ENCODE measurements around the gene MAPK14. TPM values are rescaled to one million over a fixed set of nuclear protein-coding genes. Genes with fewer than 3 reads are reported as not detected.

Gene MAPK14
- total RNA-seq, 4 donors from 2014 or later, result 44.4 to 91.7 (median 59.1) TPM

DNA sequence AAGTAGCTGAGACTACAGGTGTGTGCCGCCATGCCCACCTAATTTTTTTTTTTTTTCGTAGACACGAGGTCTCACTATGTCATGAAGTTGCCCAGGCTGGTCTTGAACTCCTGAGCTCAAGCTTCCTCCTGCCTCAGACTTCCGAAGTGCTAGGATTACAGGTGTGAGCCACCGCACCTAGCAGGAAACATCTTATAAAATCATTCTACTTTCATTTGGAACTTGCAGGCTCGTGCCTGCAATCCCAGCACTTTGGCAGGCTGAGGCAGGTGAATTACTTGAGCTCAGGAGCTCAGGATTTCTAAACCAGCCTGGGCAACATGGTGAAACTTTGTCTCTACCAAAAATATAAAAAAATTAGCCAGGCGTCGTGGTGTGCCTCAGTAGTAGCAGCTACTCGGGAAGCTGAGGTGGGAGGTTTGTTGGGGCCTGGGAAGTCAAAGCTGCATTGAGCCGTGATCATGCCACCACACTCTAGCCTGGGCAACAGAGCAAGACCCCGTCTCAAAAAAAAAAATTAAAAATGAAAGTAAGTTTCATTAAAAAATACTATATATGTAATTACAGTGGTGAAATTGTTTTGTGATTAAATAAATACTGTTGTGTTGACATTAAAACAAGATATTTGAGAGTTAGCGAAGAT lies 15.1 kb downstream of the MAPK14 start:
- WGBS, 2 donors, result 41 to 61% methylated on average over 9 to 10 of the region's 12 CpGs
- no peak for DNase-seq
- peaks cover 14 to 76% (median 32%) of the 10 kb centered on the region in 3 donors for H3K4me1 ChIP-seq
- H3K9me3 ChIP-seq, result no peaks in the 10 kb centered on the region
- H3K4me3 ChIP-seq, result no peak overlapping the region
- intact Hi-C loops (cut with DNase I), result no loop called here
- H3K36me3 ChIP-seq, result no peaks in the 10 kb centered on the region
- no peaks in the 10 kb centered on the region for H3K27me3 ChIP-seq
- H3K27ac ChIP-seq, result peak overlapping the region in 2 of 4 donors; percentile 29 to 51
- TF ChIP-seq POLR2A (IDR thresholded peaks at IDR 0.05), result no peak
- TF ChIP-seq, protein P1, sequence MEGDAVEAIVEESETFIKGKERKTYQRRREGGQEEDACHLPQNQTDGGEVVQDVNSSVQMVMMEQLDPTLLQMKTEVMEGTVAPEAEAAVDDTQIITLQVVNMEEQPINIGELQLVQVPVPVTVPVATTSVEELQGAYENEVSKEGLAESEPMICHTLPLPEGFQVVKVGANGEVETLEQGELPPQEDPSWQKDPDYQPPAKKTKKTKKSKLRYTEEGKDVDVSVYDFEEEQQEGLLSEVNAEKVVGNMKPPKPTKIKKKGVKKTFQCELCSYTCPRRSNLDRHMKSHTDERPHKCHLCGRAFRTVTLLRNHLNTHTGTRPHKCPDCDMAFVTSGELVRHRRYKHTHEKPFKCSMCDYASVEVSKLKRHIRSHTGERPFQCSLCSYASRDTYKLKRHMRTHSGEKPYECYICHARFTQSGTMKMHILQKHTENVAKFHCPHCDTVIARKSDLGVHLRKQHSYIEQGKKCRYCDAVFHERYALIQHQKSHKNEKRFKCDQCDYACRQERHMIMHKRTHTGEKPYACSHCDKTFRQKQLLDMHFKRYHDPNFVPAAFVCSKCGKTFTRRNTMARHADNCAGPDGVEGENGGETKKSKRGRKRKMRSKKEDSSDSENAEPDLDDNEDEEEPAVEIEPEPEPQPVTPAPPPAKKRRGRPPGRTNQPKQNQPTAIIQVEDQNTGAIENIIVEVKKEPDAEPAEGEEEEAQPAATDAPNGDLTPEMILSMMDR (IDR thresholded peaks at IDR 0.05), result no peak

DNA sequence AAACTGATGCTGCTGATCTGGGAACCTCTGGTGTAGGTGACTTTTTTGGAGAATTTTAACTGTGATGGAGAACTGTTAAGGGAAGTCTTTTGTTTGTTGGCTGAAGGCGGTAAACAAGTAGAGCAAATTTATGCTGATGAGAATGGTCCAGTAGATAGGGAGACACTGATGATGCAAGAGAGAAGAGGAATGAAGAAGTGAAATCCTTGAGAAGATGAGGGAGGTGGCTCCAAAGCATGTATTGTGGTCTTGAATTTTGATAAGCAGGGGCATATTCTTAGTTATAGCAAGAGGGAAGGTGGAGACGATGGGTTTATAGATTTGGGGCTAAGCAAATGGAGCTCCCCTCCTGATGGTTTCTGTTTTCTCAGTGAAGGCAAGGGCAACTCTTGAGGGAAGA lies 22.0 kb downstream of the MAPK14 start:
- no peak for TF ChIP-seq POLR2A (IDR thresholded peaks at IDR 0.05)
- TF ChIP-seq, protein P1 (IDR thresholded peaks at IDR 0.05), result no peak
- intact Hi-C loops (cut with DNase I), result no loop called here
- peak overlapping the region in 2 of 4 donors; percentile 8 to 49 for H3K27ac ChIP-seq
- H3K4me3 ChIP-seq, result no peak overlapping the region
- H3K36me3 ChIP-seq, result peaks cover 0 to 12% (median 0%) of the 10 kb centered on the region in 3 donors
- no peaks in the 10 kb centered on the region for H3K27me3 ChIP-seq
- H3K4me1 ChIP-seq, result peaks cover 2 to 76% (median 14%) of the 10 kb centered on the region in 3 donors
- DNase-seq, result no peak
- WGBS, 2 donors, result 84 to 93% methylated on average over 2 of the region's 2 CpGs
- no peaks in the 10 kb centered on the region for H3K9me3 ChIP-seq

DNA sequence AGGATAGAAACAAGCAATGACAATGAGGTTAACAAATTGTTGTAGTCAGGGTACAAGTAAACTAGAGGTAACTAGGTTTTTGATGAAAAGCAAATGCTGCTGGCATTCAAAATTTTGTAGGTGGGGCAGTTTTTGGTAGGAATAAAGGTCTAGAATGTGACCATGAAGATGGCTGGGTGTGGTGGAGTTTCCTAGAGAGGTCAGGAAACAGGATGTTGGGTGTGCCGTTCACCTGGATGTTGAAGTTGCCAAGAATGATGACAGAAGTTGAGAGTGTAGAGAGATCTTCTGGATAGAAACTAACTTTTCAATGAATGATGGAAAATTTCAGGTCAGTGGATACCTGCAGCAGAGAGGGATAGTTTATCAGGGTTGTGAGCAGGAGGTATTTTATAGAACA lies 22.7 kb downstream of the MAPK14 start:
- DNase-seq, result no peak
- TF ChIP-seq POLR2A (IDR thresholded peaks at IDR 0.05), result no peak
- TF ChIP-seq, protein P1 (IDR thresholded peaks at IDR 0.05), result no peak
- WGBS, 2 donors, result 11 to 13% methylated on average over 1 of the region's 1 CpG
- Histone ChIP-seq H3K4me3 (no peak overlapping the region), H3K36me3 (peaks cover 0 to 20% (median 0%) of the 10 kb centered on the region in 3 donors), H3K9me3 (no peaks in the 10 kb centered on the region), H3K4me1 (peaks cover 0 to 75% (median 14%) of the 10 kb centered on the region in 3 donors), H3K27ac (peak overlapping the region in 3 of 4 donors; percentile 8 to 49 (median 11)), H3K27me3 (no peaks in the 10 kb centered on the region)
- intact Hi-C loops (cut with DNase I), result no loop called here

DNA sequence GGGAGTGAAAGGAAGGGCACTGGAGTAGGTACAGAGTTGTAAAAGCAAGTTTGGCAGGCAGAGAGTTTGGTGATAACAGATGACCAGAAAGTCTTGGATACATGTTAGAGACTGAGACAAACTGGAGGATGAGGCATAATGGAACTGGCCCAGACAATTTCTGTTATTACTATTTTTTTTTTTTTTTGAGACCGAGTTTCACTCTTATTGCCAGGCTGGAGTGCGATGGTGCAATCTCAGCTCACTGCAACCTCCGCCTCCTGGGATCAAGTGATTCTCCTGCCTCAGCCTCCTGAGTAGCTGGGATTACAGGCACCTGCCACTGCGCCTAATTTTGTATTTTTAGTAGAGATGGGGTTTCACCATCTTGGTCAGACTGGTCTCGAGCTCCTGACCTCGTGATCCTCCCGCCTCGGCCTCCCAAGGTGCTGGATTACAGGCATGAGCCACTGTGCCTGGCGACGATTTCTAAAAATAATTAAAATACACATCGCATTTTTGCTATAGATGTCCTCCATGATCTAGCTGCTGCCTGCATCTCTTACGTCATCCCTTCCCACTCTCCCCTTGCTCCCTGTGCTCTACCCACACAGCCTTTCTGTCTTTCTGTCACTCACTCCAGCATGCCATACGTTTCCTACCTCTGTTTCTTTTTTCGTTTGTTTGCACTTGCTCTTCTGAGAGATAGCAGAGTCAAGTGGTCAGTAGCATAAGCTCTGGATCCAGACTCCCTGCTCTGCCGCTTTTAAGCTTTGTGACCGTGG lies 23.5 kb downstream of the MAPK14 start:
- peaks cover 0 to 79% (median 14%) of the 10 kb centered on the region in 3 donors for H3K4me1 ChIP-seq
- WGBS, 2 donors, result 83 to 87% methylated on average over 16 of the region's 16 CpGs
- H3K27me3 ChIP-seq, result no peaks in the 10 kb centered on the region
- no peak overlapping the region for H3K4me3 ChIP-seq
- H3K27ac ChIP-seq, result peak overlapping the region in 2 of 4 donors; percentile 51 to 61
- no peak for DNase-seq
- peaks cover 0 to 24% (median 0%) of the 10 kb centered on the region in 3 donors for H3K36me3 ChIP-seq
- no peaks in the 10 kb centered on the region for H3K9me3 ChIP-seq
- intact Hi-C loops (cut with DNase I), result no loop called here
- TF ChIP-seq POLR2A (IDR thresholded peaks at IDR 0.05), result no peak
- TF ChIP-seq, protein P1 (IDR thresholded peaks at IDR 0.05), result no peak

DNA sequence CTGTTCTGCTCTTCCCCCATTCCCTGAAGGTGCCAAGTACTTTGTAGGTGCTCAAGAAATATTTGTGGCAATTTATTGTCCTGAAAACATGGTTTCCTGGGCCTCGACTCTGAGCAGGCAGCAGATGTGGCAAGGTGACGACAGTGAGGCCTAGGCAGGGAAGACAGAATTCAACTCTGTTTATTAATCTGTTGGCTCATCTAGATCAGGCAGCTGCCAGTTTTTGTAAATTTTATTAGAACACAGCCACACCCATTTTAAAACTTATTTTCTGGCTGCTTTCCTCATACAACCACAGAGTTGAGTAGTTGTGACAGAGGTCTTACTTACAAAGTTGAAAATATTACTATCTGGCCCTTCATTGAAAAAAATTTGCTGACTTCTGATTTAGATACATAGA lies 24.5 kb downstream of the MAPK14 start:
- TF ChIP-seq, protein P1 (IDR thresholded peaks at IDR 0.05), result no peak
- TF ChIP-seq POLR2A (IDR thresholded peaks at IDR 0.05), result no peak
- H3K4me1 ChIP-seq, result peaks cover 0 to 72% (median 14%) of the 10 kb centered on the region in 3 donors
- H3K27ac ChIP-seq, result peak overlapping the region in 3 of 4 donors; percentile 30 to 61 (median 51)
- intact Hi-C loops (cut with DNase I), result no loop called here
- 15 to 17% methylated on average over 2 of the region's 2 CpGs for WGBS, 2 donors
- no peak for DNase-seq
- H3K27me3 ChIP-seq, result no peaks in the 10 kb centered on the region
- peaks cover 0 to 24% (median 0%) of the 10 kb centered on the region in 3 donors for H3K36me3 ChIP-seq
- no peak overlapping the region for H3K4me3 ChIP-seq
- H3K9me3 ChIP-seq, result no peaks in the 10 kb centered on the region
